GM19240 (cell line): ENCODE results near the gene FCAR.
"Not testable (repeated sequence)": the region's sequence is repeated elsewhere in the genome, so short reads cannot be mapped to it uniquely, and the experiment has no call there.

Source experiments
- DNase-seq: peaks from one replicate; pipeline ENCODE4 v3.0.0; 2011; ENCODE audit warnings: low spot score; ENCODE audit not compliant: insufficient read length

Gene FCAR

DNA sequence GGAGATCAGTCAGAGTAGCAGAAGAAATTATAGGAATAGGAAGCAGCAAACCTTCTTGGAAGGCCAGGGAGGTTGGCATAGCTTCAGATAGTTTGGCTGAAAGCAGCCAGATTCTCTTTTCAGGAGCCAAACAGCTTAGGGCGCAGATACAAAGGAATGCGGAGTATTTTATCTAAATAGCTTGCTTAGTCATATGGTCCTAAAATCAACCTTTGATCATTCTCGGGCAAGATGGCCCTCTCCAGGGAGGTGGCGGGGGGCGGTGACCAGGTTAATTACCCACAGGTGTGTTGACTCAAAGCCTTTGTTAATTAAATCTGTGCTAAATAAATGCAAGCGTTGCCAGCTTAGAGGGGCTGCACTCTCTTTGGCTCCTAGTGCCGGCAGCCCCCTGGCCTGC is 19.4 kb downstream of the FCAR start:
- DNase-seq: no peak

DNA sequence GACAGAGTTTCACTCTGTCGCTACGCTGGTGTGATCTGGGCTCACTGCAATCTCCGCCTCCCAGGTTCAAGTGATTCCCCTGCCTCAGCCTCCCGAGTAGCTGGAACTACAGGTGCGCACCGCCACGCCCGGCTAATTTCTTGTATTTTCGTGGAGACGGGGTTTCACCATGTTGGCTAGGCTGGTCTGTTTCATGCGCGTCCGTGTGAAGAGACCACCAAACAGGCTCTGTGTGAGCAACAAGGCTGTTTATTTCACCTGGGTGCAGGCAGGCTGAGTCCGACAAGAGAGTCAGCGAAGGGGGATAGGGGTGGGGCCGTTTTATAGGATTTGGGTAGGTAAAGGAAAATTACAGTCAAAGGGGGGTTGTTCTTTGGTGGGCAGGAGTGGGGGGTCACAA is 20.1 kb downstream of the FCAR start:
- not testable (repeated sequence) for DNase-seq

DNA sequence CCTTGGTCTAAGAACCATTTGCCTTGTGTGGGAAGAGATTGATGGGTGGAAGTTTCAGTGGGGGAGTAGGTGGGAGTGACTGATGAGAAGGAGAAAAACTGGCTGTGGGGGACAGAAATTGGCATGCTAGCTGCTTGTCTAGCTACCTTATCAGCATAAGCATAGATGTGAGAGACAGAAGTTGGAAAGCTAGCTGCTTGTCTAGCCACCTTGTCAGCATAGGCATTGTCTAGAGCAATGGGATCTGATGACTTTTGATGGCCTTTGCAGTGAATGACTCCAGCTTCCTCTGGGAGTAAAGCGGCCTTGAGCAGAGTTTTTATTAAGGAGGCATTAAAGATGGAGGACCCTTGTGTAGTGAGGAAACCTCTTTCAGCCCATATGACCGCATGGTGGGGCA is 22.0 kb downstream of the FCAR start:
- no peak for DNase-seq

DNA sequence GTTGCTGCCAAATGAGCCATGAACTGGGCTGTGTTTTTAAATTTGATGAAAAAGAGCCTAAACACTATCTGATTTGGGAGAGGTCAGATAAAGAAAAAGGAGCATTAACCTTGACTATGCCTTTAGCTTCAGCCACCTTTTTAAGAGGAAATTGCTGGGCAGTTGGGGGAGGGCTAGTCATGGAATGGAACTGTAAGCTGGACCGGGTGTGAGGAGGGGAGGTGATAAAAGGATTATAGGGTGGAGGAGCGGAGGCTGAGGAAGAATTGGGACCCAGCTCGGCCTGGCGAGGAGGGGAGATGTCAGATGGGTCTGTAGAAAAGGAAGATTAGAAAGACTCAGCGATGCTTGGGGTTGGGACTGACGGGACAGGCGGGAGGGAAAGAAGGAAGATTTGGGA is 24.6 kb downstream of the FCAR start:
- DNase-seq: not testable (repeated sequence)

DNA sequence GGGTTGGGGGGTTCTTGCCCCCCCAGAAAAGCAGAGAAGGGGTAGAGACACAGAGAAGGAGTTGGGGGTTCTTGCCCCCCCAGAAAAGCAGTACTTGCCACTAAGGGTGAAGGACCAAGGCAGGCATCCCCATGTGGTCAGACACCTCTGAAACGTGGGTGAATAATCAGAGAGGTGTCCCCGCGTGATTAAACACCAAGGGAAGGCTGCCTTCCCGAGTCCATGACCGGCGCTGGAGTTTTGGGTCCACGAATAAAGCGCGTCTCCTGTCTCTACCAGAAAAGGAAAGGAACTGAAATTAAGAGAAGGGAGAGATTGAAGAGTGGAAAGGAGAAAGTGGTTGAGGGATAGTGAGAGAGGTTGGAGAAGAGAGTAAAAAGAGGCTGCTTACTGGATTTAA is 25.6 kb downstream of the FCAR start:
- DNase-seq: not testable (repeated sequence)

DNA sequence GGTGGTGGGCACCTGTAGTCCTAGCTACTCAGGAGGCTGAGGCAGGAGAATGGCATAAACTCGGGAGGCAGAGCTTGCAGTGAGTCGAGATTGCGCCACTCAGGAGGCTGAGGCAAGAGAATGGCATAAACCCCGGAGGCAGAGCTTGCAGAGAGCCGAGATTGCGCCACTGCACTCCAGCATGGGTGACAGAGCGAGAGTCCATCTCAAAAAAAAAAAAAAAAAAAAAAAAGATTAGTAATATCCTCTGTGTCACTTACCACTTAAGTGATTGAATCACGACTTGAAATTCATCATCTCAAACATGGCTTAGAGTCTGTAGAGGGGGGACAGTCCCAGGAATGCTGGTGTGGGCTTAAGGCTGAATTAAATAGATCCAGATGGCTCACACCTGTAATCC is 27.1 kb downstream of the FCAR start:
- not testable (repeated sequence) for DNase-seq

DNA sequence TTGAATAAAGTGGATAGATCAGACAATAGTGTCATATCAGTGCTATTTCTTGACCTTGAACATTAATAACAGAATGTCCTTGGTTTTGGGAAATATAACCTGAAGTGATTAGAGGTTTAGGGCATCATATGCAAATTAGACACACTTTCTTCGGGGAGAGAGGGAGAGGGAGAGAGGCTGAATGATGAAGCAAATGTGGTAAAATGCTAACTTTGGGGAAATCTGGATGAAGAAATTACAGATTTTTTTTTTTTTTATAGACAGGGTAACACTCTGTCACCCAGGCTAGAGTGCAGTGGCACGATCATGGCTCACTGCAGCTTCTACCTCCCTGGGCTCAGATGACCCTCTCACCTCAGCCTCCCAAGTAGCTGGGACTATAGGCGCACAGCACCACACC is 28.0 kb downstream of the FCAR start:
- DNase-seq: no peak

DNA sequence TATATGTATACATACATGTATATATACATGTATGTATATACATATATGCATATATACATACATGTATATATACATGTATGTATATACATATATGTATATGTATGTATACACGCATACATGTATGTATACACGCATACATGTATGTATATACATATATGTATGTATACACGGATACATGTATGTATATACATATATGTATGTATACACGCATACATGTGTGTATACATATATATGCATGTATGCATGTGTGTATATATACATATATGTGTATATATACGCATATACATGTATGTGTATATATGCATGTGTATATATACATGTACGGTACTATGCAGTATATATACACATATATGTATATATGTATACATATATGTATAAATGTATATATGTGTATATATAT is 29.3 kb downstream of the FCAR start:
- DNase-seq: no peak

DNA sequence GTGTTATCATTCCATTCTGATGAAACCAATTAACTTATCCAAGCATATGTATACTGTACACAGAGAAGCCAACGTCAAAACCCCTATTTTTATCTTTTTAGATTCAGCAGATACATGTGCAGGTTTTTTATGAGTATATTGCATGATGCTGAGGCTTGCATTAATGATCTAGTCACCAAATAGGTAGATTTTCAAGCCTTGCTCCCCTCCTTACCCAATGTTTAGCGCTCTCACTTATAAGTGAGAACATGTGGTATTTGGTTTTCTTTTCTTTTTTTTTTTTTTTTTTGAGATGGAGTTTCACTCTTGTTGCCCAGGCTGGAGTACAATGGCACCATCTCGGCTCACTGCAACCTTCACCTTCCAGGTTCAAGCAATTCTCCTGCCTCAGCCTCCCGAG is 30.2 kb downstream of the FCAR start:
- DNase-seq: not testable (repeated sequence)

DNA sequence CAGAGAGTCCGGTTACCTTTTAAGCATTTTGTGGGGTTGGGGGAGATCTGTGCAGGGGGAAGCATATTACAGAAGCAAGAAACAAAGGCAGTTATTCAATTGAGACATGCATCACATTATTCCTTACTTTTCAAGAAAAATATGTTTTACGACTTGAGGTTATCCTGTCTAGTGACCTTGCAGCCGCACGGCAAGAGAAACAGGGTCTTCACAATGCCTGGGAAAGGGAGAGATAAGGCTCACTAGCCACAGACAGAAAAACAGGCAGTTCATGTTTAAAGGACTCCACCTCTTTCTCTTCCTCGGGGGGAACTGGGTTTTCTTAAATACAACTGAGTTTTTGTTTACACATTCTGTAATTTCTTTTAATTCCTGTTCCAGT is 31.4 kb downstream of the FCAR start:
- no peak for DNase-seq

DNA sequence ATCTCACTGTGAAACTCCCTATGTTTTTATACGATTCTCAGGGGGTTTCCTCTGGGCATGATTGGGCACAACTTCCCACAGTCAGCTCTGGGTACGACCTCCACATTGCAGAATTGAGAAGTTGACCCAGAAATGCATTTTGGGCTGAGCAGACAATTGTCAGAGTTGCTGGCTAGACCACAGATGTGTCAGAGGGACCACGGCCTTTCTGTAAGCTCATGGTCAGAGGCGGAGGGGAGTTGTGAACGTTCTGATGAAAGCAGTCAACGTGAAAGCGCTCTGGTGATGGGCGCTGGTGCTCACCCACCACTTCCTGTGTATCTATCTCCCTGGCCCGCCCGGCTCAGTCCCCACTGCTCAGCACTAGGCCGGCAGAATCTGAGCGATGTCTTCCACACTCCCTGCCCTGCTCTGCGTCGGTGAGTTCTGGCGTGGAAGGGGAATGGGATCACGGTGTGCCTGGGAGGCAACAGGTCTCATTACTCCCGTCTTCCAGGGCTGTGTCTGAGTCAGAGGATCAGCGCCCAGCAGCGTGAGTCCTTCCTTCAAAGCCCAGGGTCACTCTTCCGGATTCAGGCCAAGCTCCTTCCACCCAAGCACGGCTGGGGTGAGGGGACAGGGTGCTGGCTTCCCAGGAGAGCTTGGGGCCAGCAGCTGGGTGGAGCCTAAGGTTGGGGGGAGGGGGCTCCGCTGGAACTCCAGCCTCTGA is 31.9 kb downstream of the FCAR start, which contains the start of gene NCR1:
NCR1 (plus strand) TSS at position 346 of the 709 bp plus-strand sequence; CDS start at position 386, 40 bp downstream.
- no peak for DNase-seq

DNA sequence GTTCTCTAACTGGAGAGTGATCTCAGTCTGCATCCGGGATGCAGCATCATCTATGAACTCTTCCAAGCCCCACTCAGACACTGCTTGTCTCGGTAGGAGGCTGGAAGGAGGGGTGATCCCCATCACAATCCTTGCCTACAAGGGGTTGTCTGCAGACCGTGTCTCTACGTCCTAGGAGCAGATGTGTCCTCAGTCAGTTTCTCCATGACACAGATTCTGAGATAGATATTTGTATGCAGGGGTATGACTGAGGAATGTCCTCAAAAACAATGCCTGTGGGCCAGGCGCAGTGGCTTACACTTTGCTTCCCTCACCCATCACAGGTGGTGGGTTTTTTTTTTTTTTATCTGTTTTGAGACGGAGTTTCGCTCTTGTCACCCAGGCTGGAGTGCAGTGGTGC is 32.8 kb downstream of the FCAR start:
- DNase-seq: no peak

DNA sequence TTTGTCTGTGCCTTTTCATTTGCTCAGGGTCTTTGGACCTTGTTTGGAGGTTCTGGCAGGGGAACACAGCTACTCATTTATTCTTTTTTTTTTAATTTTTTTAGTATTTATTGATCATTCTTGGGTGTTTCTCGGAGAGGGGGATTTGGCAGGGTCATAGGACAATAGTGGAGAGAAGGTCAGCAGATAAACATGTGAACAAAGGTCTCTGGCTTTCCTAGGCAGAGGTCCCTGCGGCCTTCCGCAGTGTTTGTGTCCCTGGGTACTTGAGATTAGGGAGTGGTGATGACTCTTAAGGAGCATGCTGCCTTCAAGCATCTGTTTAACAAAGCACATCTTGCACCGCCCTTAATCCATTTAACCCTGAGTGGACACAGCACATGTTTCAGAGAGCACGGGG is 33.9 kb downstream of the FCAR start:
- DNase-seq: not testable (repeated sequence)

DNA sequence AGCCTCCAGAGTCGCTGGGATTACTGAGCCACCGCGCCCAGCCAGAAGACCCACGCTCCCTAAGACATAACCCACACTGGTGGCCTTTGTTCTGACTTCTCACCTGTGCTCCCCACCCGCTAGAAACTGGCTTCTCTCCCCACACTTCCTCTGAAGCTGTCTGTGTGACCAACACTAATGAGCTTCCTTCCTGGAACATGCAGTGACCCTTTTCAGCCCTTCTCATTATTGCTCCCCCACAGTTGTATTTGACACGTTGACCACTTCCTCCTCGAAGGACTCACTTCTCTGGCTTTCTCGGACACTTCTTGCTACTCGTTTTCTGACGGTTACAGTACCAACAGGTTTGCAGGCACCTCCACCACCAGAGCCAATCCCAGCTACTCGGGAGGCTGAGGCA is 42.8 kb downstream of the FCAR start:
- no peak for DNase-seq

DNA sequence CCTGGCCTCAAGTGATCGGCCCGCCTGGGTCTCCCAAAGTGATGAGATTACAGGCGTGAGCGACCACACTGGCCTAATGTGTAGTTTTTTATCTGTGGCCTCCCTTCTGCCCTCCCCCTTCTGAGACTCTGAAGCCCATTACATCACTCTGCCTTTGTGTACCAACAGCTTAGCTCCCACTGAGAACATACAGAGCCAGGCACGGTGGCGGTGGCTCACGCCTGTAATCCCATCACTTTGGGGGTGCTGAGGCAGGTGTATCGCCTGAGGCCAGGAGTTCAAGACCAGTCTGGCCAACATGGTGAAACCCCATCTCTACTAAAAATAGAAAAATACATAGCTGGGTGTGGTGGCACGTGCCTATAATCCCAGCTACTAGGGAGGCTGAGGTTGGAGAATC is 44.5 kb downstream of the FCAR start:
- no peak for DNase-seq

DNA sequence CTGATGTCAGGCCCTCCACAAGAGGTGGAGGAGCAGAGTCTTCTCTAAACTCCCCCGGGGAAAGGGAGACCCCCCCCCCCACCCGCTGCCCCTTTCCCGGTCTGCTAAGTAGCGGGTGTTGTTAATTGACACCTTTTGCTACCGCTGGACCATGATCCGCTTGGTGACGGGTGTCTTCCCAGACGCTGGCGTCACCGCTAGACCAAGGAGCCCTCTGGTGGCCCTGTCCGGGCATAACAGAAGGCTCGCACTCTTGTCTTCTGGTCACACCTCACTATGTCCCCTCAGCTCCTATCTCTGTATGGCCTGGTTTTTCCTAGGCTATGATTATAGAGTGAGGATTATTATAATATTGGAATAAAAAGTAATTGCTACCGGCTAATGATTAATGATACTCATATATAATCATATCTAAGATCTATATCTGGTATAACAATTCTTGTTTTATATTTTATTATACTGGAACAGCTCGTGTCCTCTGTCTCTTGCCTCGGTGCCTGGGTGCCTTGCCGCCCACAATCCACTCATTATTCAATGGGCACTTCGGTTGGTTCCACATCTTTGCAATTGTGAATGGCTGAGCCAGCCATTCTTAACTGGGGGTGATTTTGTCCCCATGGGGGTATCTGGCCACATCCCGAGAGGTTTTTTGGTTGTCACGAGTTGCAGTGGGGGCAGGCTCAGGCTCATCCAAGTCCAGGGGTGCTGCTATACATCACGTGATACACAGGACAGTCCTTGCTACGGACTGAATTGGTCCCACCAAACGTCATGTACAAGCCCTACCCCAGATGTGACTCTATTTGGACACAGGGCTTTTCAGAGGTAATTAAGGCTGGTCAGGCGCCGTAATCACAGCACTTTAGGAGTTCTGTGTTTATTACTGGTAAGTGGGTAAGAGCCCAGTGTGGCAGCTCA is 45.9 kb downstream of the FCAR start:
- not testable (repeated sequence) for DNase-seq

DNA sequence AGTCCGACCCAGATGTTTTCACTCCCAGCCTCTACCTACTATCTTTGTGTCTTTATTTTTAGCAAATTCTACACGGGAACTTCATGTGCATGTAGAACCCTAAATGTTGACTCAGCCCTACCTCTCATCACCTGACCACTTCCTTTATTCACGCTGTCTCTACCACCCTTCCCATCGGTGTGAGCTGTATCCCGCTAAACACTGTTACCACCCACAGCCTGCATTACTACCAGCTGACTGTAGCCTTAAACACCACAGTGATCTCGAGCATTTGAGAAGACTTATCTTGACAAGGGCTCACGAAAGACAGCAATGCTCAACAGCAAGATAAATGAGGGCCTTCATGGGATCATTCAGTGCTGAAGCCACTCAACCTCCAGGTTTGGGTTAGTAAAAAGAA is 47.0 kb downstream of the FCAR start:
- no peak for DNase-seq

DNA sequence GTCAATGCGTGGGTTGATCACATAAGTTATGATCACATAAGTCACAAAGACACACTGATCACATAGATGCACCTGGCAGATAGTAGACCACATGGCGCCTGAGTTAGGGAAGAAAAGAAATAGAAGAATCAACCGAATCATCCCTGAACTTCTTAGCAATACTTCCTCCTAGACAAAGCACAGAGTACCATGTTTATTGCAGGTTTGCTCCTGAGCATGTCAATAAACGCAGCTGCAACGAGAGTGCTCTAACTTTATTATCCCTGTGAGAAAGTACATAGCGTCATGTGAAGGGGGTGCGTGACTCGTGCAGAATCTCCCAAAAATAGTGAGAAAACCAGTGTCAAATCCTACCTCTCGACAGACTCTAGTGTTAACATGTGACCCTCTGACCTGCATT is 49.2 kb downstream of the FCAR start:
- no peak for DNase-seq

DNA sequence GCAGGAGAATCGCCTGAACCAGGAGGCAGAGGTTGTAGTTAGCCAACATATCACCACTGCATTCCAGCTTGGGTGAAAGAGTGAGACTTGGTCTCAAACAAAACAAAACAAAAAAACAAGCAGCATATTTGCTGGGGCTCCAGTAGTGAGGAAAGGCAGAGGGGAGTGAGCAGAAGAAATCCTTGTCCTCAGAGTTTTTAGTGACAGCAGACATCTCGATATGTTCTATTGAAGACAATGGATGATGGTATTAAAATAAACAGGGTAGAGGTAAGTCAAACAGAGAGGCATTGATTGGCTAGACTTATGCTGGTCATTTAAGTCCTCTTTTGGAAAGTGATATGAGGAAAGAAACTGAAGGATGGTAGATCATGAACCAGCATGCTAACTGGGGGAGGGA is 54.3 kb downstream of the FCAR start:
- DNase-seq: no peak

DNA sequence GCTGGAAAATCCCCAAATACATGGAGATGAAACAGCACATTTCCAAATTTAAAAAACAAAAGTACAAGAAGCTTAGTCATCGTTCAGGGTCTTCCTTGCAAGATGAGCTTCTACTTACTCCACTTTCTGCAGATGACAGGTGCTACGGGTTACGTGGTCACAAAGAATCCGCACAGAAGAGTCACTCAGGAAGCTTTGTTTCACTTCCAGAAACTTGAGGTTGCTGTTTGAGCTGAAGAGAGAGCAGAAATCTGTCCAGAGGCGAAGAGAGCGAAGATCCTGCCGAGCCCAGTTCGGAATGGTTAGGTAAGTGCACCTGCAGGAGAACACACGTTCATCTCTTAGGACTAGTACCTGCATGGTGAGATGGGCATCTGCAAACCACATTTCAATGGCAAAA is 63.9 kb downstream of the FCAR start:
- DNase-seq: peak; percentile 64

DNA sequence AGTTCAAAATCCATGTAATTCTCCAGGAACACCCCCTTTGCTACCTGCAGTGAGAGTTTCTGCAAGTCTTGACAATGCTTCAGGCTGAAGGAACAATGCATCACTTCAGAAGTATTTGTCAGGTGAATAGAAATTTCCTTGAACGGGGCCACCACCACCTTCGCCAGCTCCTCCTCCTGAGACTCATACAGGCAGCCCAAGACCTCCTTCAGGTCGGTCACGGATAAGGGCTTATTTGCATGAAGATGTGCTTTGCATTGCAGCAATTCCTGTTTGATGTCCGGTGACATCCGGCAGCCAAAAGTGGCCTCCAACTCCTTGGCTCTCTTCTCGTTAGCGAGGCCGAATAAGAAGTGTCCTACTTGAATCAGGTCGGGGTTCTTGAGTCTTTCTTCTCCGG is 64.9 kb downstream of the FCAR start:
- no peak for DNase-seq

DNA sequence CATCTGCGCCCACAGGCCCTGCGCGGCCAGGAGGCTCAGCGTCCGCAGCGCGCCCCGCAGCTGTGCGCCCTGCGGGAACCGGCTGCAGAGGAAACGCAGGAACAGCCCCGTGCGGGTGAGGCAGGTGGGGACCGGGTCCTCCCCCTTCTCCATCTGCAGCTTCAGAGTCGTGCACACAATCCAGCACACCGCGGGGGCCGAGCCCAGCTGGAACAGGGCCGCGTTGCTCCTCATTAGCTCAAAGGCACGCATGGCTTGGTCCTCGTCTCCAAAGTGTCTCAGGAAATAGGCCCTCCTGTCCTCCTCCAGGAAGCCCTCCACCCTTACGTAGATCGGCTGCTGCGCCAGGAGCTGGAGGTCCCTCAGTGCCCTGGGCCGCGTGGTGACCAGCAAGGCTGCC is 65.5 kb downstream of the FCAR start:
- DNase-seq: not testable (repeated sequence)
